DND-41 (cell line): ENCODE results near the gene CCDC80.
"Not testable (repeated sequence)": the region's sequence is repeated elsewhere in the genome, so short reads cannot be mapped to it uniquely, and the experiment has no call there.

Source experiments
- CTCF ChIP-seq: IDR thresholded peaks from 2 replicates; pipeline ENCODE4 v1.5.1; 2012; ENCODE audit warnings: borderline replicate concordance, low read length, moderate library complexity, mild to moderate bottlenecking; ENCODE audit not compliant: poor library complexity, severe bottlenecking; ENCODE audit errors: extremely low read depth
- EZH2 ChIP-seq: IDR thresholded peaks from 3 replicates; pipeline ENCODE4 v1.6.1; 2012; ENCODE audit warnings: borderline replicate concordance, low read depth, mild to moderate bottlenecking, moderate library complexity, low read length, inconsistent platforms; ENCODE audit not compliant: severe bottlenecking

- not testable (repeated sequence) for TF ChIP-seq CTCF, EZH2
These were observed 24.1 kb upstream of the CCDC80 start for GRCh38 chr3:112665009-112665408.
